Activated naive CD8-positive, alpha-beta T cell treated with anti-CD3 and anti-CD28 coated beads for 36 hours (primary cell): ENCODE measurements around the gene FAM186B. TPM values are rescaled to one million over a fixed set of nuclear protein-coding genes. Genes with fewer than 3 reads are reported as not detected.
"Not testable (repeated sequence)": the region's sequence is repeated elsewhere in the genome, so short reads cannot be mapped to it uniquely, and the experiment has no call there.

ENCODE experiments used
- DNase-seq: peaks from one replicate; pipeline ENCODE4 v3.0.0; 2021
- H3K27ac Mint-ChIP-seq: one replicate; pipeline ENCODE4 v1.8.0; 2022; ENCODE audit warnings: mild to moderate bottlenecking, moderate library complexity, mixed read lengths
- H3K27me3 Mint-ChIP-seq: one replicate; pipeline ENCODE4 v1.8.0; 2022; ENCODE audit warnings: mild to moderate bottlenecking, mixed read lengths
- H3K36me3 Mint-ChIP-seq: one replicate; pipeline ENCODE4 v1.8.0; 2021; ENCODE audit warnings: mild to moderate bottlenecking, mixed read lengths
- H3K4me1 Mint-ChIP-seq: one replicate; pipeline ENCODE4 v1.8.0; 2021; ENCODE audit warnings: mixed read lengths
- H3K4me3 Mint-ChIP-seq: one replicate; pipeline ENCODE4 v1.8.0; 2022; ENCODE audit warnings: mild to moderate bottlenecking, moderate library complexity, mixed read lengths
- H3K9me3 Mint-ChIP-seq: one replicate; pipeline ENCODE4 v1.8.0; 2022; ENCODE audit warnings: mixed read lengths
- total RNA-seq, 2 experiments: library from RNA; stranded (reverse); gene quantifications; one replicate each; pipeline ENCODE4 v1.2.3, GENCODE V29; 2021

FAM186B gene
- total RNA-seq, result under 1 TPM; 0.14 to 0.41 TPM

DNA sequence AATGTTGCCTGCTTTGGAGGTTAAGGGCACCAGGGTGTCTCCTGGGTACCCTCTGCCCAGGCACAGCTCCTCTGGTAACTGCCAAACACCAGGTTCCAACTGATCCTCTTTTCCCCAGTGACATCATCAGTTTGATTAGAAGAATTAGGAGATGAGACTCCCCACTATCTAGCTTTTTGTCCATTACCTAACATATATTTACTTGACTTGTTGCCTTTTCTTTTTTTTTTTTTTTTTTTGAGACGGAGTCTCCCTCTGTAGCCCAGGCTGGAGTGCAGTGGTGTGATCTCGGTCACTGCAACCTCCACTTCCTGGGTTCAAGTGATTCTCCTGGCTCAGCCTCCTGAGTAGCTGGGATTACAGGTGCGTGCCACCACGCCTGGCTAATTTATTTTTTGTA is at the start of gene FAM186B:
TSS of gene FAM186B (minus strand) at position 101 of the 400 bp plus-strand sequence. CDS start 162 bp downstream, outside the sequence.
- not testable (repeated sequence) for H3K4me3 Mint-ChIP-seq, H3K9me3 Mint-ChIP-seq, H3K27ac Mint-ChIP-seq, H3K27me3 Mint-ChIP-seq, DNase-seq, H3K4me1 Mint-ChIP-seq, H3K36me3 Mint-ChIP-seq

- H3K27me3 Mint-ChIP-seq, result no peaks in the 10 kb centered on the region
- peaks cover 26% of the 10 kb centered on the region for H3K36me3 Mint-ChIP-seq
- no peak for DNase-seq
- H3K4me3 Mint-ChIP-seq, result no peak overlapping the region
- H3K4me1 Mint-ChIP-seq, result peaks cover 21% of the 10 kb centered on the region
- H3K27ac Mint-ChIP-seq, result no peak overlapping the region
- no peaks in the 10 kb centered on the region for H3K9me3 Mint-ChIP-seq
These were observed 49.3 kb upstream of the FAM186B start for GRCh38 chr12:49654715-49655114.

DNA sequence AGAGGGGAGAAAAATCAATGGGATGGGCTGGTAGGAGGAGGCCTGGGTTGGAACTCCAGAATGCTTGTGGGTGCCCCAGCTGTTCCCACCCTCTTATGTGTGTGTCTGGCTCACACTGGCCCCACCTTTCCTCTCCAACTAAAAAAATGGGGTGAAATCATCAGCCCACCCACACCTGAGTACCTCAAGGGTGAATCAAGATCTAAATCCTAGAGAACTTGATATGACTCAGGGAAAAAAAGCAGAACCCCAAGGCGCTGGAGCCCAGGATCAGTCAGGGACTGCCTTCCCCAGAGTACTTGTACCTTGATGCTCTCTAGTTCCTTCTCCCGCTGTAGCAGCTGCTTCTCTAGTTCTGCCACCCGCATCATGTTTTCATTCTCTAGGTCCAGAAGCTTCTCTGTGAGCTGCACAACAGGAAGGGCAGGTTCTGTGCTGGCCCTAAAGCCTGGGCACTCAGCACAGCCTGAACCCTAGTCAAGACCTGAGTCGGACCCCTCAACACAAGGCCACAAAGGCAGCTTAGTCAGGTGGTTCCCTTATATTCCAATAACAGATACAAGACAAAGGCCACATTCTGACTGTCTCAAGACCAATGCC is 47.6 kb upstream of the FAM186B start:
- Mint-ChIP-seq H3K36me3 (peaks cover 27% of the 10 kb centered on the region), H3K27ac (no peak overlapping the region), H3K4me3 (no peak overlapping the region), H3K9me3 (no peaks in the 10 kb centered on the region), H3K4me1 (peaks cover 24% of the 10 kb centered on the region), H3K27me3 (no peaks in the 10 kb centered on the region)
- DNase-seq, result no peak

DNA sequence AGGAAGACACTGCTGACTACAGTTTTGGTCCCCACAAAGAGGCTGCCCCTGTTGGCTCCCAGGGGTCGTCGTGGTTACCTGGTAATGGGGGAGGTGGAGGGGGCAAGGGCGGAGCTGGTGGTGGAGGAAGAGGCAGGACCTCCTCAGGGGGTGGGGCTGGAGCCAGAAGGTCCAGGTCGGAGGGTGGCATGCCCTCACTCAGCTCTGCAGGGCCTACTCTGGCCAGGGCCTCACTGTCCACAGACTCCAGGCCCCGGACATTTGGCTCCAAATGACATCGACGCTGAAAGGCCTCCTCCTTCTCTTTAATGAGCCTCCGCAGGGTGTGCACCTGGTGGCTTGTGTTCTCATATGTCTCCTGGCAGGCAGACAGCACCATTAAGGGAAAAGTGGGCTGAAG is 46.4 kb upstream of the FAM186B start:
- Mint-ChIP-seq H3K27me3 (no peaks in the 10 kb centered on the region), H3K36me3 (peaks cover 24% of the 10 kb centered on the region), H3K4me3 (no peak overlapping the region), H3K9me3 (no peaks in the 10 kb centered on the region), H3K4me1 (peaks cover 26% of the 10 kb centered on the region), H3K27ac (no peak overlapping the region)
- DNase-seq, result no peak

DNA sequence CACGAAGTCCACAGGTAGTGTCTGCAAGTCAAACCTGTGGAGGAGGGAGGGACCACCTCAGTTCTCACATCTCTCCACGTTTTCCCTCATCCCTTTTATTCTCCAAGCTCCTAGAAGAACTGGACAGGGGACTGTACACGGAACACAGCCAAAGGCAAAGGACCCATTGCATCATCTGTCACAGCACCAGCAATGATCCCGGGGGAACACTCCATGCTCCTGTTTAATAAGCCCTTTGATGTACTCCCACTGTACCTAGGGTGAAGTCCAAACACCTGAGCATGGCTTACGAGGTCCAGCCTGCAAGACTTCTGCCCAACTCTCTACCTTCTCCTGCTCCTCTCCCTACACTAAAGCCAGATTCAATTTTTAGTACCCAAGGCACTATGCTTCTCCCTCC is 44.5 kb upstream of the FAM186B start:
- H3K4me1 Mint-ChIP-seq, result peaks cover 21% of the 10 kb centered on the region
- no peaks in the 10 kb centered on the region for H3K27me3 Mint-ChIP-seq

GRCh38 chr12:49649445-49649844 is 44.0 kb upstream of the FAM186B start:
- Mint-ChIP-seq H3K4me3 (no peak overlapping the region), H3K4me1 (peaks cover 24% of the 10 kb centered on the region), H3K27ac (peak overlapping the region; percentile 44), H3K27me3 (no peaks in the 10 kb centered on the region), H3K36me3 (peaks cover 18% of the 10 kb centered on the region), H3K9me3 (no peaks in the 10 kb centered on the region)
- DNase-seq, result no peak

More for the DNA sequence above, 44.5 kb upstream of the FAM186B start:
- Mint-ChIP-seq H3K27ac (no peak overlapping the region), H3K4me3 (no peak overlapping the region), H3K36me3 (peaks cover 18% of the 10 kb centered on the region), H3K9me3 (no peaks in the 10 kb centered on the region)
- DNase-seq, result no peak

DNA sequence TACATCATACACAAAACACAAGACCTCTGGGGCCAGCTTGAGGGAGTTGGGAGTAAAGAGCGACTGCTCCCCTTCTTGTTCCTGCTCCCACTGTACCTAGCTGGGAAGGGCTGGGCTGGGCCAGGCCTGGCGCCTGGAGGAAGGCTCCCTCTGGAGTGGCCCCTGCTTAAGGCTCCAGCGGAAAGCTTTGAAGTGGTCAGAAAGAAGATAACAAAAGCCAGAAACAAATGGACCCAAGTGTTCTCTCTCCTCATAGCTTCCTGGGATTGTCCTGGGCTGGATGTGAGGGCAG is 43.2 kb upstream of the FAM186B start:
- Mint-ChIP-seq H3K4me1 (peaks cover 24% of the 10 kb centered on the region), H3K9me3 (no peaks in the 10 kb centered on the region), H3K27ac (peak overlapping the region; percentile 22), H3K4me3 (no peak overlapping the region), H3K36me3 (peaks cover 16% of the 10 kb centered on the region), H3K27me3 (no peaks in the 10 kb centered on the region)
- DNase-seq, result no peak

DNA sequence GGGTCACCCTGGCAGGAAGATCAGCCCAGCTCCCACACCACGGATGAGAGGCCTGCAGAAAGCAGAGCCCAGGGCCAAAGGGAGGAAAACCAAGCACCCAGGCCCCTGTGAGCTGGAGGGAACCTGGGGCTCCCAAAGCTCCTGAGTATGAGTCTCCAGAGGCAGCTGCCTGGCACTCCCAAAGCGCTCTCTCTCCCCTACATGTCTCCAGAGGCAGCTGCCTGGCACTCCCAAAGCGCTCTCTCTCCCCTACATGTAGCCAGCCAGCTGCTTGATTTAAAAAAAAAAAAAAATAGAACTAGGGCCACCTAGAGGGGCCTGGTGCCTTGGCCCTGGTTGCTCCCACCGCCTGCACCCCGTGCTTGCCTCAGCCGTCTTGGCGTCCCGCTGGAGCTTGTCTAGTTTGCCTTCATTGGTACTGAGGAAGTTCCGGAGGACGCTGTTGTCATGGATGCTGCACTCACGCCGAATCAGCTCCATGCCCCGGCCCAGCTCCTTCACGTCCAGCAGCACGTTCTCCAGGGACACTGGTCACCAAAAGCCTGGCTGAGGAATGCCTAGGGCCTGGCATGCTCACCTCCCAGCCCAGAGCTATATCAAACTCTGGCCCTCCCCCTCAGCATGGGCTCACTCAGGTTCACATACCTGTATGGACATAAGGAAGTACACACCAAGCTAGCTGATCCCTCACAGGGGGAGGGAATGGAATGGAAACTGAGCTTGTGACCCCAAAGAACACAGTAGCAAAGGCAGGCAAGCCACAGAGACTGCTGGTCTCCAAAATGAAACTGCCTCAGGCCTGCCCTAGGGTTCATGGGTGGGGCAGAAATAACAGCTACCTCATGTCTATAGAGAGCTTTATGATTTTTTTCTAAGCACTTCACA is 42.6 kb upstream of the FAM186B start:
- H3K27me3 Mint-ChIP-seq, result no peaks in the 10 kb centered on the region
- H3K9me3 Mint-ChIP-seq, result no peaks in the 10 kb centered on the region
- peaks cover 16% of the 10 kb centered on the region for H3K36me3 Mint-ChIP-seq
- no peak overlapping the region for H3K4me3 Mint-ChIP-seq
- peaks cover 24% of the 10 kb centered on the region for H3K4me1 Mint-ChIP-seq
- H3K27ac Mint-ChIP-seq, result peak overlapping the region; percentile 20
- DNase-seq, result no peak

GRCh38 chr12:49646871-49647654 is 41.6 kb upstream of the FAM186B start:
- Mint-ChIP-seq H3K4me3 (no peak overlapping the region), H3K36me3 (peaks cover 16% of the 10 kb centered on the region), H3K9me3 (no peaks in the 10 kb centered on the region), H3K27me3 (no peaks in the 10 kb centered on the region), H3K4me1 (peaks cover 24% of the 10 kb centered on the region), H3K27ac (no peak overlapping the region)
- no peak for DNase-seq

DNA sequence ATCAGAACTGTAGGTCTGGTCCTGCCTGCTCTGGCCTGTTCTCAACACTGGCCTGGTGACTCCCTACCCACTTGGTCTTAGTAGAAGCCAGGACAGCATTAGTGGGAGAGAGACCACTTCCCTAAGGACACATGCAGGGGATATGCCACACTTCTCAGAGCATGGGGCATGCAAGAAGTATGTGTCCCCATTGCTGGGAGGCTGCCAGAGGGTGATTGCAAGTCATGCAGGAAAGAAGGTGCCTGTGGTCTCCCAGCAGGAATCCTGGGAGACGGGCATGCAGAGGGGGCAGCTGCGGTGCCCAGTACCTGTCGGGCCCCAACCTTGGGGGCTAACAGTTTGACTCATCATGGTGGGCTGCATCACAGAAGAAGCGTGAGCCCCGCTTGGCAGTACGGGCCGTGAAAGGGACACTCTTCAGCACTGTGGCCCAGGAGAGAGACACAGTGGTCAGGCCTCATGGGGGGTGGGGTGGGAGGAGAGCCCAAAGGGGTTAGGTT is 40.9 kb upstream of the FAM186B start:
- no peak overlapping the region for H3K4me3 Mint-ChIP-seq

DNA sequence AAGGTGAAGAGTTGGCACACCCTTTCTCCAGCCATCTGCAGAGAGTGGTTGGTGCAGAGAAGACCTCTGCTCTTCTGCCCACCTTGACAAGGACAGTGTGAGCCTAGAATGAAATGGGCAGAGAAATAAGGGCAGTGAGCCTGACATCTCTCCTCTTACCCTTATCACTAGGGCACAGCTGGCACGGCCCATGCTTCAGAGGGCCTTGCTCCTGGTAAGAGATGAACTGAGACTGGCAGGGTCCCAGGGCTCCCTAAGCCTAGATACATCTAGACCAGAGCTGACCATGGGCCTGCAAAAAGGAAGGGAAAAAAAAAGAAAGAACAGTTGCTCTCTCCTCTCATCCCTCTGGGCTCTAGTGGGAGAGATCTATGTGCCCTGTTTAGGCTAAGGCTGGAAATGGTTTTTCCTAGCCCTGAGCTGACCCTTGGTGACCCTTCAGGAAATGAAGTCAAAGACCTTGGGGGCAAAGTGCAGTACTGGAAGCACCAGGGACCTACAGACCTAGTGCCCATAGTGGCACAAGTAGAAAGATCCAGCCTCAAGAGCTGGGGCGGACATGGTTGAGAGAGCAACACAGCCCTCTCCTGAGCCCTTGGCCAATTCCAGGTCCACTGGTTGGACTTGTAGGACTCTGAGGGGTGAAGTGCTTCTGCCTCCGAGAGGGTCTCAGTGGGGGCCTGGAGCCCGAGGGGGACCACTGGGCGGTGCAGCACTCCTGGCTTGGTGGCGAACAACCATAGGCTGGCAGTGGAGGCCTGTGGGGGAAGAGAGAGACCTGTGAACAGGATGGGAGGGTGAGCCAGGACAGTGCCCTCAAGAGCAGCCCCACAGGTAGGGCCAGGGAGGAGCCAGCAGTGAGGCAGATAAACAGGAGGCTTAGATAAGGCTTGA is 40.0 kb upstream of the FAM186B start:
- peaks cover 24% of the 10 kb centered on the region for H3K4me1 Mint-ChIP-seq
- no peaks in the 10 kb centered on the region for H3K27me3 Mint-ChIP-seq
- peaks cover 14% of the 10 kb centered on the region for H3K36me3 Mint-ChIP-seq
- DNase-seq, result no peak
- H3K4me3 Mint-ChIP-seq, result no peak overlapping the region
- no peaks in the 10 kb centered on the region for H3K9me3 Mint-ChIP-seq
- peak overlapping the region; percentile 30 for H3K27ac Mint-ChIP-seq

More for the DNA sequence above, 40.9 kb upstream of the FAM186B start:
- H3K27ac Mint-ChIP-seq, result no peak overlapping the region
- peaks cover 24% of the 10 kb centered on the region for H3K4me1 Mint-ChIP-seq
- no peak for DNase-seq
- no peaks in the 10 kb centered on the region for H3K9me3 Mint-ChIP-seq
- H3K27me3 Mint-ChIP-seq, result no peaks in the 10 kb centered on the region
- H3K36me3 Mint-ChIP-seq, result peaks cover 14% of the 10 kb centered on the region

GRCh38 chr12:49644620-49644994 is 39.2 kb upstream of the FAM186B start:
- H3K4me3 Mint-ChIP-seq, result no peak overlapping the region
- H3K9me3 Mint-ChIP-seq, result no peaks in the 10 kb centered on the region

GRCh38 chr12:49643961-49644619 is 38.7 kb upstream of the FAM186B start:
- no peaks in the 10 kb centered on the region for H3K27me3 Mint-ChIP-seq
- peak overlapping the region; percentile 22 for H3K27ac Mint-ChIP-seq
- no peak overlapping the region for H3K4me3 Mint-ChIP-seq
- no peaks in the 10 kb centered on the region for H3K9me3 Mint-ChIP-seq
- peaks cover 11% of the 10 kb centered on the region for H3K36me3 Mint-ChIP-seq
- H3K4me1 Mint-ChIP-seq, result peaks cover 26% of the 10 kb centered on the region
- no peak for DNase-seq

More at GRCh38 chr12:49644620-49644994, 39.2 kb upstream of the FAM186B start:
- Mint-ChIP-seq H3K36me3 (peaks cover 14% of the 10 kb centered on the region), H3K27me3 (no peaks in the 10 kb centered on the region), H3K4me1 (peaks cover 24% of the 10 kb centered on the region), H3K27ac (peak overlapping the region; percentile 22)
- peak; percentile 78 for DNase-seq

GRCh38 chr12:49643135-49643534 is 37.7 kb upstream of the FAM186B start:
- peaks cover 28% of the 10 kb centered on the region for H3K4me1 Mint-ChIP-seq
- H3K27ac Mint-ChIP-seq, result no peak overlapping the region
- peaks cover 10% of the 10 kb centered on the region for H3K36me3 Mint-ChIP-seq
- no peaks in the 10 kb centered on the region for H3K9me3 Mint-ChIP-seq
- H3K27me3 Mint-ChIP-seq, result no peaks in the 10 kb centered on the region
- DNase-seq, result no peak
- H3K4me3 Mint-ChIP-seq, result no peak overlapping the region
